ENCODE measurements around the gene PPP1R1B.

Gene PPP1R1B

GRCh38 chr17:39615434-39615833 is 11.3 kb upstream of the PPP1R1B start:
- Histone ChIP-seq H3K4me1 (ENCODE audit: insufficient read depth, low read length) (peaks cover 7% of the 10 kb centered on the region), H3K27me3 (ENCODE audit: insufficient read depth, low read length) (peaks cover 67% of the 10 kb centered on the region), H3K9me3 (ENCODE audit: low read length) (no peaks in the 10 kb centered on the region), H3K4me3 (ENCODE audit: low read length) (no peak overlapping the region), H2AFZ (ENCODE audit: low read depth, low read length) (no peak overlapping the region), H3K36me3 (ENCODE audit: insufficient read depth, low read length) (no peaks in the 10 kb centered on the region)

GRCh38 chr17:39617100-39617445 is 9.7 kb upstream of the PPP1R1B start:
- Histone ChIP-seq H3K36me3 (ENCODE audit: insufficient read depth, low read length) (no peaks in the 10 kb centered on the region), H3K9me3 (ENCODE audit: low read length) (no peaks in the 10 kb centered on the region), H3K27me3 (ENCODE audit: insufficient read depth, low read length) (peaks cover 63% of the 10 kb centered on the region), H3K4me3 (ENCODE audit: low read length) (no peak overlapping the region), H3K4me1 (ENCODE audit: insufficient read depth, low read length) (peaks cover 8% of the 10 kb centered on the region), H2AFZ (ENCODE audit: low read depth, low read length) (no peak overlapping the region)

DNA sequence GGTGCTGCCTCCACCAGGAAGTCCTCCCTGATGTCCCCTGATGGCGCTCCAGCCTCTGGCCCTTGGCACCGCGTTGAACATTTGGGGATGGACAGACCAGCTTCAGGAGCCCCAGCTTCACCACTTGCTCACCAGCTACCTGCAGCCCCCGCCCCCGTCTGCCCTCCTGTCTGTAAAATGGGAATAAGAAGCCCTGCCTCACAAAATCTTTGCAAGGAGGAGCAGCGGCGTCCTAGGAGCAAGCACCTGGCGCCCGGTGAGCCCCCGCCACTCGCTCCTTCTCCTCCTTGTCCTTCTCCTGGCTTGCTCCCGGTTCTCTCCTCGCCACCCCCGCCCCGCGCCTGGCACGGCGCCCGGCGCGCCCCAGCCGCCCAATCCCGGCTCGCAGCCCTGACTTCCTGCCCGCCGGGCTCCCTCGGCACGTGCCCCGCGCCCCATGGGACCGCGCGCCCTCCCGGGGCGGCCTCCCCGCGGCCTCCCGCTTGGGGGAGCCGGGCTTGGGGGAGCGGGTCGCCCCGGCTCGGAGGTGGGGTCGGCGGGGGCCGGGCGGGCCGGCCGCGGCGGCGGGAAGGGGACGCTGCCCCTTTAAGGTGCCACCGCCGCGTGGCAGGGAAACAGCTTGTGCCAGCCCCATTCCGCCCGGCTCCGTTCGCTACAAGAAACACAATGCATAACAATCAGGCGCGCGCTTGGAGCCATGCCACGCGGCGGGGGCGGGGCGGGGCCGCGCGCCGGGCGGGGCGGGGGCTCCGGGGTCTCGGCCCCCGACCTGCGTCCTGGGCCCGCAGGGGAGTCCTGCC is 9.1 kb upstream of the PPP1R1B start:
- peaks cover 59% of the 10 kb centered on the region for H3K27me3 ChIP-seq (ENCODE audit: insufficient read depth, low read length)
- H3K36me3 ChIP-seq (ENCODE audit: insufficient read depth, low read length): no peaks in the 10 kb centered on the region
- no peaks in the 10 kb centered on the region for H3K9me3 ChIP-seq (ENCODE audit: low read length)
- H2AFZ ChIP-seq (ENCODE audit: low read depth, low read length): no peak overlapping the region
- peak overlapping the region; percentile 51 for H3K4me3 ChIP-seq (ENCODE audit: low read length)
- H3K4me1 ChIP-seq (ENCODE audit: insufficient read depth, low read length): peaks cover 11% of the 10 kb centered on the region

DNA sequence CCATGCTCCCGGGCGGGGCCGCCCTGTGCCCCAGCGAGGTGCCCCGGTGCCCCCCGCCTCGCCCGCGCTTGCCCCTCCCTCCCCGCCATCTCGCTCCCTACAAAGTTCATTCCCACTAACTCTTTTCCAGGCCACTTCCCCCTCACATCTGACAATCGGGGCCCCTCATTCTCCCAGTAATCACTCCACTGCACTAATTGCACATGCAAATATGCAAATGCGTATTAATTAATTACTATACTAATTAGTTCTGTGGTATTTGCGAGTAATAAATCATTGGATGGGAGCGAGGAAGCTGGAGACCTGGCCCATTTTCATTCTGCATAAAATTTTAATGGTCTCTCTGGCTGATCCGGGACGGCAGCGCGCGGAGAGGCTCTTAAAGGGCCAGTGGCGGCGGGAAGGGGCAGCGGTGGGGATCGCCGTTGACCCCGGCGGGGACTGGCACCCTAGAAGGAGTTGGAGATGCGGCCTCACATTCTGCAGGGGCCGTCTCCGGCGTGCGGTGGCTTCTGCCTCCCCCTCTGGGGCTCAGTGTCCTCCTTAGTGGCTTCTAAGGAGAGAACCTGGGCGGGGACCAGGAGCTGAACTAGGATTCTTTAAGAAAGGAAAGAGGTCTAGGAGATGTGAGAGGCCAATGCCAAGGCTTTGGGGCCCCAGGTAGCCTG is 8.4 kb upstream of the PPP1R1B start:
- Histone ChIP-seq H3K4me3 (ENCODE audit: low read length) (peak overlapping the region; percentile 51), H3K4me1 (ENCODE audit: insufficient read depth, low read length) (peaks cover 11% of the 10 kb centered on the region), H2AFZ (ENCODE audit: low read depth, low read length) (peak overlapping the region; percentile 23), H3K36me3 (ENCODE audit: insufficient read depth, low read length) (no peaks in the 10 kb centered on the region), H3K27me3 (ENCODE audit: insufficient read depth, low read length) (peaks cover 57% of the 10 kb centered on the region), H3K9me3 (ENCODE audit: low read length) (no peaks in the 10 kb centered on the region)

GRCh38 chr17:39618956-39619785 is 7.6 kb upstream of the PPP1R1B start:
- H2AFZ ChIP-seq (ENCODE audit: low read depth, low read length): no peak overlapping the region
- peaks cover 11% of the 10 kb centered on the region for H3K4me1 ChIP-seq (ENCODE audit: insufficient read depth, low read length)
- no peaks in the 10 kb centered on the region for H3K9me3 ChIP-seq (ENCODE audit: low read length)
- H3K36me3 ChIP-seq (ENCODE audit: insufficient read depth, low read length): no peaks in the 10 kb centered on the region
- H3K4me3 ChIP-seq (ENCODE audit: low read length): no peak overlapping the region
- peaks cover 60% of the 10 kb centered on the region for H3K27me3 ChIP-seq (ENCODE audit: insufficient read depth, low read length)

DNA sequence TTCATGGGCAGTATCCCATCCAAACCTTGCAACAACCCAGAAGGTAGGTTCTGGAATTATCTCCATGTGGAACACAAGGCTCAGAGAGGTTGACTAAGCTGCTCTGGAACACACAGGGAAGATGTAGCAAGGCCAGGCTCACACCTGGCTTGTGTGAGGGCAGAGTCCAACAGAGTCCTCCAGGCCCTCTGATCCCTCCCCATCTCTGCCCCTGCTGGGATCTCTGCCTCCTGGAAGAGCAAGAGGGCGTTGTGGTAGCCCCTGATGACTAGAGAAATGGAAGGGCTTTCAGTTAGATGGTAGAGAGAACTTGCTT is 7.0 kb upstream of the PPP1R1B start:
- Histone ChIP-seq H3K27me3 (ENCODE audit: insufficient read depth, low read length) (peaks cover 58% of the 10 kb centered on the region), H3K36me3 (ENCODE audit: insufficient read depth, low read length) (no peaks in the 10 kb centered on the region), H3K4me3 (ENCODE audit: low read length) (no peak overlapping the region), H3K4me1 (ENCODE audit: insufficient read depth, low read length) (peaks cover 11% of the 10 kb centered on the region), H2AFZ (ENCODE audit: low read depth, low read length) (no peak overlapping the region), H3K9me3 (ENCODE audit: low read length) (no peaks in the 10 kb centered on the region)

DNA sequence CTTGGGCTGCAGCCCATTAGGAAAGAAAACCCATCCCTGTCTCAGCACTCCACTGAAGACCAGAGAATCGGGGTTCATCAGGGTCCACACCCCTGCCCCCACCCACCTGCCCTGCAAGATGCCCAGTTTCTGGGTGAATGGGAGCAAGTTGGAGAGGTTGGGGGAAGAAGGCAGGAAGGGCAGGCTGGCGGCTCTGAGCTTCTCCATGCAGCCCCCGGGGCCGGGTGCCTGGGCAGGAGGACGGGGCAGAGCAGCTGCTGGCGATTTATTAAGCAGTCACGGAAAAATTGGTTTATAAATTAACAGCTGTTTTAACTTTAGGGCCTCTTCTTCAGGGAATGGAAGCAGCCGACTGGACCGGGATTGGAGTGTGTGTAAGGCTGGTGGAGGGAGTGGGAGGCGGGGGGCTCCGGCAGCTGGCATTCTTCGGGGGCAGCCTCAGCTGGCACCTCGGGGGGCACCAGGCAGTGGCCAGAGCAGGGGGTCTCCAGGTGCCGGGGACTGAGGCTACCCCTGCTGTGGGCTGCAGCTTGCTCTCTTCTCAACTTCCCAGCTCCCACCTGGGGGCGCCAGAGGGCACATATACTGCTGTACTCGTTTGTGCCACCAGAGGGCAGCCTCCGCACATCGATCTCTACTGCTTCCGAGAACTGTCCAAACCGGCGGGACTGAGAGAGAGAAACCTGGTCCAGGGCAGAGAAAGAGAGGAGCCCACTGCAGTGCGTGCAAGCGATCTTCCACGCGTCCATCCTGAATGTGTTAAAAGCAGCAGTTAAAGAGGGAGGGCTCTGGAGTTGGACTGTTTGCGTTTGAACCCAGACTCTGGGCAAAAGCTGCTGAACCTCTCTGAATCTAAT is 5.0 kb upstream of the PPP1R1B start:
- Histone ChIP-seq H2AFZ (ENCODE audit: low read depth, low read length) (no peak overlapping the region), H3K36me3 (ENCODE audit: insufficient read depth, low read length) (no peaks in the 10 kb centered on the region), H3K4me3 (ENCODE audit: low read length) (no peak overlapping the region), H3K4me1 (ENCODE audit: insufficient read depth, low read length) (peaks cover 17% of the 10 kb centered on the region), H3K27me3 (ENCODE audit: insufficient read depth, low read length) (peaks cover 65% of the 10 kb centered on the region), H3K9me3 (ENCODE audit: low read length) (no peaks in the 10 kb centered on the region)

- no peaks in the 10 kb centered on the region for H3K9me3 ChIP-seq (ENCODE audit: low read length)
- H3K27me3 ChIP-seq (ENCODE audit: insufficient read depth, low read length): peaks cover 62% of the 10 kb centered on the region
- H2AFZ ChIP-seq (ENCODE audit: low read depth, low read length): no peak overlapping the region
- H3K4me3 ChIP-seq (ENCODE audit: low read length): no peak overlapping the region
- no peaks in the 10 kb centered on the region for H3K36me3 ChIP-seq (ENCODE audit: insufficient read depth, low read length)
- H3K4me1 ChIP-seq (ENCODE audit: insufficient read depth, low read length): peaks cover 22% of the 10 kb centered on the region
These were observed 4.3 kb upstream of the PPP1R1B start for GRCh38 chr17:39622380-39623006.

GRCh38 chr17:39623356-39623950 is 3.3 kb upstream of the PPP1R1B start:
- Histone ChIP-seq H3K27me3 (ENCODE audit: insufficient read depth, low read length) (peaks cover 65% of the 10 kb centered on the region), H3K4me3 (ENCODE audit: low read length) (no peak overlapping the region), H3K4me1 (ENCODE audit: insufficient read depth, low read length) (peaks cover 22% of the 10 kb centered on the region), H2AFZ (ENCODE audit: low read depth, low read length) (no peak overlapping the region), H3K9me3 (ENCODE audit: low read length) (no peaks in the 10 kb centered on the region), H3K36me3 (ENCODE audit: insufficient read depth, low read length) (no peaks in the 10 kb centered on the region)

DNA sequence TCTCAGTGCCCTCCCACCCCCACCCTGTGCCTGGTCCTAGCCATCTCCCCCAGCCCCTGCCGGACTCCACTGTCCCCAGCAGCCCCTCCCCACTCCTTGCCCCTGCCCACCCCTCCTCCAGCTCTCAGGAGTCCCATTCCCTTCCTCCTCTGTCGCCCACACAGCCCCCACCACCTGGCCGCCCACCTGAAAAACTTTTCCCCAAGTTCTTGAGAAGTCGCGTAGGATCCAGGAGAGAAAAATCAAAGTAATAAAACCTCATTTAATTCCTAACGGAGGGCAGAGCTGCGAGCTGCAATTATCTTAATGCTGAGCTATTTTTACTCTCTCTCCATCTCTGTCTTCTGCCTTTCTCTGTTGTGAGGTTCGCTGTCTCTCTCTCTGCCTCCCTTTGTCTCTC is 2.4 kb upstream of the PPP1R1B start:
- no peaks in the 10 kb centered on the region for H3K9me3 ChIP-seq (ENCODE audit: low read length)
- no peaks in the 10 kb centered on the region for H3K36me3 ChIP-seq (ENCODE audit: insufficient read depth, low read length)
- peaks cover 18% of the 10 kb centered on the region for H3K4me1 ChIP-seq (ENCODE audit: insufficient read depth, low read length)
- H3K4me3 ChIP-seq (ENCODE audit: low read length): no peak overlapping the region
- peaks cover 65% of the 10 kb centered on the region for H3K27me3 ChIP-seq (ENCODE audit: insufficient read depth, low read length)
- no peak overlapping the region for H2AFZ ChIP-seq (ENCODE audit: low read depth, low read length)

DNA sequence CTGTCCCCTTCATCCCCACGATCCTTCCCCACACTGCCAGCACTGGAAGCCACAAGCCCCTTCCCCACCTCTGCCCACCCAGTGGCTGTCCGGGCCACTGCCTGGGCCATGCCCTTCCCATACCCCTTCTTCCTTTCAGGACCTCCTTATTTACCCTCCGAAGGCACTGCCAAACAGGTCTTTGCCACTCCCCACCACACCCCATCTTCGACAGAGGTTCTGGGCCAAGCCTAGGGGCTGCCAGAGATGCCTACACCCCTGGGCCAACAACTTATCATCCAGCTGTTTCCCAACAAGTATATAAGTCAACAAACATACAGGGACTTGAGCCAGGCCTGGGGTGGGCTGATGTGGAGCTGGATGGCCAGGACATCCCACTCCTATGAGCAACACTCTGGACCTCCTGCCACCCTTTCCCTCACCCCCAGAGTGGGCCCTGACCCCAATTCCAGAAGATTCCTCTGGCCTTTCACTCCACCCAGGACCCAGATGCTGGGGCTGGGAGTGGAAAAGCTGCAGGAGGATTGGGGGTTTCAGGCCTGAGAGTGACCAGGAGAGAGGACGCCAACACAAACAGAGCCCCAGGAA is 1.5 kb upstream of the PPP1R1B start:
- Histone ChIP-seq H3K4me1 (ENCODE audit: insufficient read depth, low read length) (peaks cover 18% of the 10 kb centered on the region), H3K27me3 (ENCODE audit: insufficient read depth, low read length) (peaks cover 68% of the 10 kb centered on the region), H3K36me3 (ENCODE audit: insufficient read depth, low read length) (no peaks in the 10 kb centered on the region), H2AFZ (ENCODE audit: low read depth, low read length) (no peak overlapping the region), H3K4me3 (ENCODE audit: low read length) (no peak overlapping the region), H3K9me3 (ENCODE audit: low read length) (no peaks in the 10 kb centered on the region)

Data from neuron (in vitro differentiated cells).